ENCODE measurements around the gene RNF133.

GRCh38 chr7:122686360-122686878 is 12.5 kb downstream of the RNF133 start:
- TF ChIP-seq REST (IDR thresholded peaks at IDR 0.05; ENCODE audit: insufficient read depth in 1 of 2, low read depth in 2 of 2, low read length in 2 of 2) (no peak), SIN3A (IDR thresholded peaks at IDR 0.05; ENCODE audit: borderline replicate concordance, insufficient read depth, low read length) (no peak)

All from PFSK-1 (cell line).